ENCODE data around the gene SLC4A3.

DNA sequence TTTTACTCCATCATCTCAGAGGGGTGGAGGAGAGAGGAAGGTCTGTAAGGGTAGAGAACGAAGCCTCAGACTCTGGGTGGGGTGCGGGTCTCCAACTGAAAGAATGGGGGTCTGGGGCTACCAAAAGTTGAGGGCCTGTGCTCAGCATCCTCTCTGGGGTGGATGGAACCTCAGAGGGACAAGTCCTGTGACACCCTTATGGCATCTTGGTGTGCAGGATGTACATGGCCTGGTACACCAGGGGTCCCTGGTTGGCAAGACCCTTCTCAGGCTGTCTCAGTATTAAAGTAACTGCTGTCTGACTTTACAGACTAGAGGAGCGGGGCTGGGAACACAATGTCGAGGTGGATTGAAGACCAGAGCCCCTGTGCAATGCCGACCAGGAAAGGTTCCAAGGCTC lies 2.3 kb upstream of the SLC4A3 start:
- no peak for TF ChIP-seq IRF2 (CRISPR knock-in tag; IDR thresholded peaks at IDR 0.05; ENCODE audit: borderline replicate concordance, low read depth)
- no peak for TF ChIP-seq FOXP4 (CRISPR knock-in tag; IDR thresholded peaks at IDR 0.05)
- TF ChIP-seq MAX (CRISPR knock-in tag; IDR thresholded peaks at IDR 0.05) = no peak
- TF ChIP-seq, protein P1, sequence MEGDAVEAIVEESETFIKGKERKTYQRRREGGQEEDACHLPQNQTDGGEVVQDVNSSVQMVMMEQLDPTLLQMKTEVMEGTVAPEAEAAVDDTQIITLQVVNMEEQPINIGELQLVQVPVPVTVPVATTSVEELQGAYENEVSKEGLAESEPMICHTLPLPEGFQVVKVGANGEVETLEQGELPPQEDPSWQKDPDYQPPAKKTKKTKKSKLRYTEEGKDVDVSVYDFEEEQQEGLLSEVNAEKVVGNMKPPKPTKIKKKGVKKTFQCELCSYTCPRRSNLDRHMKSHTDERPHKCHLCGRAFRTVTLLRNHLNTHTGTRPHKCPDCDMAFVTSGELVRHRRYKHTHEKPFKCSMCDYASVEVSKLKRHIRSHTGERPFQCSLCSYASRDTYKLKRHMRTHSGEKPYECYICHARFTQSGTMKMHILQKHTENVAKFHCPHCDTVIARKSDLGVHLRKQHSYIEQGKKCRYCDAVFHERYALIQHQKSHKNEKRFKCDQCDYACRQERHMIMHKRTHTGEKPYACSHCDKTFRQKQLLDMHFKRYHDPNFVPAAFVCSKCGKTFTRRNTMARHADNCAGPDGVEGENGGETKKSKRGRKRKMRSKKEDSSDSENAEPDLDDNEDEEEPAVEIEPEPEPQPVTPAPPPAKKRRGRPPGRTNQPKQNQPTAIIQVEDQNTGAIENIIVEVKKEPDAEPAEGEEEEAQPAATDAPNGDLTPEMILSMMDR (IDR thresholded peaks at IDR 0.05) = no peak
- TF ChIP-seq ATF1 (CRISPR knock-in tag; IDR thresholded peaks at IDR 0.05) = no peak
- no peak for TF ChIP-seq CBFB (CRISPR knock-in tag; IDR thresholded peaks at IDR 0.05; ENCODE audit: low read depth)
- TF ChIP-seq ELF4 (CRISPR knock-in tag; IDR thresholded peaks at IDR 0.05; ENCODE audit: low read depth) = no peak
- TF ChIP-seq TEAD4 (CRISPR knock-in tag; IDR thresholded peaks at IDR 0.05) = no peak
- TF ChIP-seq ZNF416 (CRISPR knock-in tag; IDR thresholded peaks at IDR 0.05) = no peak
- no peak for TF ChIP-seq E2F1 (CRISPR knock-in tag; IDR thresholded peaks at IDR 0.05)
- no peak for TF ChIP-seq GTF2I (CRISPR knock-in tag; conservative IDR thresholded peaks at IDR 0.05)
